Measurements from ENCODE around the gene UROD.

GRCh38 chr1:45003741-45004140, 8.3 kb upstream of the UROD start:
- TF ChIP-seq, protein P1, sequence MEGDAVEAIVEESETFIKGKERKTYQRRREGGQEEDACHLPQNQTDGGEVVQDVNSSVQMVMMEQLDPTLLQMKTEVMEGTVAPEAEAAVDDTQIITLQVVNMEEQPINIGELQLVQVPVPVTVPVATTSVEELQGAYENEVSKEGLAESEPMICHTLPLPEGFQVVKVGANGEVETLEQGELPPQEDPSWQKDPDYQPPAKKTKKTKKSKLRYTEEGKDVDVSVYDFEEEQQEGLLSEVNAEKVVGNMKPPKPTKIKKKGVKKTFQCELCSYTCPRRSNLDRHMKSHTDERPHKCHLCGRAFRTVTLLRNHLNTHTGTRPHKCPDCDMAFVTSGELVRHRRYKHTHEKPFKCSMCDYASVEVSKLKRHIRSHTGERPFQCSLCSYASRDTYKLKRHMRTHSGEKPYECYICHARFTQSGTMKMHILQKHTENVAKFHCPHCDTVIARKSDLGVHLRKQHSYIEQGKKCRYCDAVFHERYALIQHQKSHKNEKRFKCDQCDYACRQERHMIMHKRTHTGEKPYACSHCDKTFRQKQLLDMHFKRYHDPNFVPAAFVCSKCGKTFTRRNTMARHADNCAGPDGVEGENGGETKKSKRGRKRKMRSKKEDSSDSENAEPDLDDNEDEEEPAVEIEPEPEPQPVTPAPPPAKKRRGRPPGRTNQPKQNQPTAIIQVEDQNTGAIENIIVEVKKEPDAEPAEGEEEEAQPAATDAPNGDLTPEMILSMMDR (IDR thresholded peaks at IDR 0.05): no peak
- TF ChIP-seq POLR2A (IDR thresholded peaks at IDR 0.05) (no peak), POLR2AphosphoS5 (IDR thresholded peaks at IDR 0.05) (no peak)
